Right ventricle myocardium inferior (tissue), 1 donor: Measurements from ENCODE around the gene CDK14. TPM values are rescaled to one million over a fixed set of nuclear protein-coding genes. Genes with fewer than 3 reads are reported as not detected.

Experiments used
- ATAC-seq: fragments of 200-7000 bp; cut with Tn5 transposase; one replicate; pipeline ENCODE4 v1.9.1; 2020; ENCODE audit warnings: mild to moderate bottlenecking, moderate library complexity
- DNase-seq: peaks from one replicate; pipeline ENCODE4 v3.0.0; 2021; ENCODE audit errors: missing footprints
- intact Hi-C: fragments of 100-400 bp; cut with DNase I; formaldehyde crosslinking; loops from one replicate; pipeline ENCODE4 v1.11.0; 2022
- total RNA-seq: library from RNA; stranded (reverse); fragmentation: NEBNext Ultra II Directional; extraction: Animal tissue kit (Norgen Biotek cat#: 25700); gene quantifications from one replicate; pipeline ENCODE4 v1.2.1, GENCODE V29; 2021
- donor health status: DM: no; HTN: yes; CAD: no; lungs with severe emphysema.

The CDK14 gene
- total RNA-seq, 1 donor from 2014 or later = 26.3 TPM

- ATAC-seq (no peak), DNase-seq (no peak)
- intact Hi-C loops = no loop called here
Observed at GRCh38 chr7:91103363-91103762, 507.2 kb downstream of the CDK14 start.

- intact Hi-C loops = no loop called here
- DNase-seq (no peak), ATAC-seq (no peak)
Observed at GRCh38 chr7:91107460-91107859, 511.3 kb downstream of the CDK14 start.

- DNase-seq = no peak
- ATAC-seq = no peak
- intact Hi-C loops = no loop called here
Observed at GRCh38 chr7:91109200-91109599, 513.1 kb downstream of the CDK14 start.

GRCh38 chr7:91112902-91113341 lies 516.8 kb downstream of the CDK14 start:
- intact Hi-C loops = no loop called here

GRCh38 chr7:91114232-91114631 lies 518.1 kb downstream of the CDK14 start:
- DNase-seq (no peak), ATAC-seq (no peak)
- intact Hi-C loops = no loop called here

More at GRCh38 chr7:91112902-91113341, 516.8 kb downstream of the CDK14 start:
- DNase-seq = no peak
- ATAC-seq = no peak

- ATAC-seq (no peak), DNase-seq (no peak)
- intact Hi-C loops = no loop called here
Observed at GRCh38 chr7:91126762-91127161, 530.6 kb downstream of the CDK14 start.

GRCh38 chr7:91127325-91127724 lies 531.2 kb downstream of the CDK14 start:
- DNase-seq (no peak), ATAC-seq (no peak)
- intact Hi-C loops = no loop called here

- intact Hi-C loops = no loop called here
- DNase-seq = no peak
- ATAC-seq = no peak
Observed at GRCh38 chr7:91127959-91128358, 531.8 kb downstream of the CDK14 start.

GRCh38 chr7:91128683-91129348 lies 532.7 kb downstream of the CDK14 start:
- peak; percentile 64 for DNase-seq
- no peak for ATAC-seq
- intact Hi-C loops = no loop called here

- ATAC-seq = no peak
- intact Hi-C loops = no loop called here
Observed at GRCh38 chr7:91135300-91135699, 539.2 kb downstream of the CDK14 start.

GRCh38 chr7:91135703-91136430 lies 539.7 kb downstream of the CDK14 start:
- DNase-seq (no peak), ATAC-seq (no peak)
- intact Hi-C loops = no loop called here

More at GRCh38 chr7:91135300-91135699, 539.2 kb downstream of the CDK14 start:
- DNase-seq = no peak

GRCh38 chr7:91137153-91137787 lies 541.1 kb downstream of the CDK14 start:
- DNase-seq (no peak), ATAC-seq (no peak)
- intact Hi-C loops = no loop called here

GRCh38 chr7:91137788-91138368 lies 541.8 kb downstream of the CDK14 start:
- DNase-seq (no peak), ATAC-seq (no peak)
- intact Hi-C loops = no loop called here

GRCh38 chr7:91140286-91140685 lies 544.2 kb downstream of the CDK14 start:
- ATAC-seq (no peak), DNase-seq (no peak)
- intact Hi-C loops = no loop called here

GRCh38 chr7:91140982-91141381 lies 544.9 kb downstream of the CDK14 start:
- intact Hi-C loops = no loop called here
- DNase-seq (no peak), ATAC-seq (no peak)

- no peak for ATAC-seq
- intact Hi-C loops = no loop called here
Observed at GRCh38 chr7:91142743-91143142, 546.6 kb downstream of the CDK14 start.

GRCh38 chr7:91149341-91150246 lies 553.5 kb downstream of the CDK14 start:
- DNase-seq (no peak), ATAC-seq (no peak)
- intact Hi-C loops = no loop called here

More at GRCh38 chr7:91142743-91143142, 546.6 kb downstream of the CDK14 start:
- DNase-seq = no peak

GRCh38 chr7:91151916-91152315 lies 555.8 kb downstream of the CDK14 start:
- intact Hi-C loops = no loop called here
- DNase-seq (no peak), ATAC-seq (no peak)
